Duodenal mucosa (tissue), 2 donors: ENCODE data around the gene FDXACB1.

Source experiments
- H3K27ac ChIP-seq: one replicate; pipeline ENCODE4 v1.7.0; 2013; ENCODE audit warnings: low read depth, low read length
- H3K27me3 ChIP-seq, 2 donors: one replicate each; pipeline ENCODE4 v1.7.0; 2013; ENCODE audit warnings: low read length in 2 of 2, control low read depth in 1 of 2; ENCODE audit not compliant: insufficient read depth in 2 of 2, control insufficient read depth in 1 of 2
- H3K36me3 ChIP-seq, 2 donors: one replicate each; pipeline ENCODE4 v1.7.0; 2013; ENCODE audit warnings: low read length in 2 of 2, control low read depth in 1 of 2; ENCODE audit not compliant: insufficient read depth in 2 of 2, control insufficient read depth in 1 of 2
- H3K4me1 ChIP-seq, 2 donors: one replicate each; pipeline ENCODE4 v1.7.0; 2013; ENCODE audit warnings: low read length in 2 of 2, control low read depth in 1 of 2; ENCODE audit not compliant: insufficient read depth in 2 of 2, control insufficient read depth in 1 of 2
- H3K4me3 ChIP-seq, 2 donors: one replicate each; pipeline ENCODE4 v1.7.0; 2013; ENCODE audit warnings: low read length in 2 of 2, low read depth in 1 of 2
- H3K9ac ChIP-seq, 2 donors: one replicate each; pipeline ENCODE4 v1.7.0; 2013; ENCODE audit warnings: low read length in 2 of 2, low read depth in 1 of 2
- H3K9me3 ChIP-seq, 2 donors: one replicate each; pipeline ENCODE4 v1.7.0; 2013; ENCODE audit warnings: low read length in 2 of 2, control low read depth in 1 of 2; ENCODE audit not compliant: control insufficient read depth in 1 of 2

FDXACB1 gene

DNA sequence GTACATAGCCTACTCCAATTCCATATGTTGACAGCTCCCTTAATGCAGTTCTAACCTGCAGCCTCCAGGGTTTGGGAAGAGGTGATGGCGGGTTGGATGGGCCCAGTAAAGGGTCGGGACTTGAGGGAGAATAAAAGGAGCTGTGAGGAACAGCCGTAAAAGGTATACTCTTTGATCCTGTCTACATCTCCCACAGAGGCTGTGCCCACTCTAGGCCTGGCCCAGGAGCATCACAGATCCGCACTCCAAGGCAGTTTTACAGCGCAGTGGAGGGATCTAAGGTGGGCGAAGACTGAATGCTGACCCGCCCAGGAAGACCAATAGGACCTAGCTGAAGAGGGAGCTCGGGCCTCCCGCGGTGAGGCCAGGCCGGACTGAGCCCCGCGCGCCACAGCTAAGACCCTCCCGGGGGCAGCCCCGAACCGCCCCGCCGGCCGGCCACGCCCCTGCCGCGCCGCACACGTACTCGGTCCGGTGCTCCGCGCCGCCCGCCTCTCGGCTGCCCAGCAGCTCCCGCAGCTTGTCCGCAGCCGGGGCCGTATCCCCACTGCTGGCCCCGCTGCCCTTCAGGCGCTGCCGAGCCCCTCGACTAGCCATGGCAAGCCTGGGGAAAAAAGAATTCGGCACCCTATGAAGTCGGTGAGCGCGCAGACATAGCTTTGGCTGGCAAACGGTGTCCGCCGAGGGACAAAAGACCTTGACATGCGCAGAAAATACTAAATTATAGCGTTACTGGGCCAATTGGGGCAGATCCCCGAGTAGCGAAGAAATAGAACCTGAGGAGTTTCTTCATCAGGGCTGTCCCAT is 7.9 kb downstream of the FDXACB1 start, which contains the start of gene ALG9:
Gene ALG9 (minus strand): TSS at position 696 of the 807 bp plus-strand sequence. CDS start 99 bp downstream, at position 597.
- no peaks in the 10 kb centered on the region for H3K27me3 ChIP-seq
- peaks cover 0 to 25% of the 10 kb centered on the region in 2 donors for H3K36me3 ChIP-seq
- peak within 1 kb of the TSS; percentile 77 to 79 for H3K9ac ChIP-seq
- H3K4me1 ChIP-seq: peaks cover 11 to 16% of the 10 kb centered on the region in 2 donors
- H3K4me3 ChIP-seq: peak within 1 kb of the TSS; percentile 93 to 96
- H3K27ac ChIP-seq: peak within 1 kb of the TSS; percentile 86
- H3K9me3 ChIP-seq: no peaks in the 10 kb centered on the region

GRCh38 chr11:111870522-111870885 is 8.5 kb downstream of the FDXACB1 start:
- Histone ChIP-seq H3K4me1 (peaks cover 11 to 16% of the 10 kb centered on the region in 2 donors), H3K27ac (peak overlapping the region; percentile 86), H3K9ac (peak overlapping the region; percentile 77 to 79), H3K4me3 (peak overlapping the region; percentile 93 to 96), H3K9me3 (no peaks in the 10 kb centered on the region), H3K27me3 (no peaks in the 10 kb centered on the region), H3K36me3 (peaks cover 0 to 25% of the 10 kb centered on the region in 2 donors)

DNA sequence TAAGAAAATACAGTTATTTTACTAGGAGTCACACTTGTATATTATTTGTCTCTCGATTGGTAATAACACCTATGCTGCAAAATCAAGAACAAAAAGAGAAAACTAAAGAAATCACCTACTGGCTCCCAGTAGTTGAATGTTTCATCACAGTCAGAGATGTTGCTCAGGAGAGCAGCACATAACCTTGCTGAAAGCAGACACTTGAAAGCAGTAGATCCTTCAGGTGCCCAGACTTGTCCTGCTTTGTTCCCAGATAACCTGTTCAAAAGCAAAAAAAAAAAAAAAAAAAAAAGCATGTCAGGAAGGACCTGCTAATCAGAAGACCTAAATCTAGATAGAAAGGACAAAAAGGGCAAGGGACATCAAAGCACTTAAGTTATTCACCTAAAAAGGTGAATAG is 8.9 kb downstream of the FDXACB1 start:
- peaks cover 11 to 16% of the 10 kb centered on the region in 2 donors for H3K4me1 ChIP-seq
- H3K36me3 ChIP-seq: peaks cover 0 to 24% of the 10 kb centered on the region in 2 donors
- H3K27me3 ChIP-seq: no peaks in the 10 kb centered on the region
- H3K27ac ChIP-seq: no peak overlapping the region
- peak overlapping the region; percentile 13 to 96 for H3K4me3 ChIP-seq
- no peaks in the 10 kb centered on the region for H3K9me3 ChIP-seq
- H3K9ac ChIP-seq: no peak overlapping the region

DNA sequence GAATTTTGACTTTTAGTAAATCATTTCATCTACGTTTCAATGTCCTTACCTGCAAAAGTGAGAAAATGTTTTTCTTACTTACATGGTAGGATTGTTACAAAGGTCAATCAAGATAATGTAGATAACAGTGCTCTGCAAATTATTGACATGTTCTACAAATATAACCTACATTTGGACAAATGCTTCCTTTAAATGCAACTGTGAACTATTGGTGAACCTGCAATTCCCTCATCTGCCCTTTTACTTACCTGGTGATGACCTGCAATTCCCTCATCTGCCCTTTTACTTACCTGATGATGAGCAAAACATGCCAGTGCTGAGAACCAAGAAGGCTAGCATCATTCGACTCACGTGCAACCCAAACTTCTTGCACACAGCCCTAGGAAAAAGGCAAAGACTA is 18.7 kb downstream of the FDXACB1 start:
- Histone ChIP-seq H3K4me1 (peaks cover 3 to 9% of the 10 kb centered on the region in 2 donors), H3K27ac (no peak overlapping the region), H3K36me3 (peaks cover 11 to 41% of the 10 kb centered on the region in 2 donors), H3K4me3 (no peak overlapping the region), H3K27me3 (no peaks in the 10 kb centered on the region), H3K9ac (no peak overlapping the region), H3K9me3 (no peaks in the 10 kb centered on the region)

- peaks cover 21 to 63% of the 10 kb centered on the region in 2 donors for H3K36me3 ChIP-seq
Measured at GRCh38 chr11:111855506-111855905, 23.5 kb downstream of the FDXACB1 start.

GRCh38 chr11:111852103-111852502 is 26.9 kb downstream of the FDXACB1 start:
- Histone ChIP-seq H3K27me3 (no peaks in the 10 kb centered on the region), H3K4me1 (no peaks in the 10 kb centered on the region), H3K27ac (no peak overlapping the region), H3K36me3 (peaks cover 13 to 55% of the 10 kb centered on the region in 2 donors), H3K9me3 (no peaks in the 10 kb centered on the region), H3K9ac (no peak overlapping the region), H3K4me3 (no peak overlapping the region)

More at GRCh38 chr11:111855506-111855905, 23.5 kb downstream of the FDXACB1 start:
- H3K27ac ChIP-seq: no peak overlapping the region
- no peak overlapping the region for H3K9ac ChIP-seq
- H3K4me1 ChIP-seq: peaks cover 3 to 5% of the 10 kb centered on the region in 2 donors
- no peaks in the 10 kb centered on the region for H3K27me3 ChIP-seq
- H3K4me3 ChIP-seq: no peak overlapping the region
- H3K9me3 ChIP-seq: no peaks in the 10 kb centered on the region

GRCh38 chr11:111851636-111852035 is 27.3 kb downstream of the FDXACB1 start:
- H3K4me3 ChIP-seq: no peak overlapping the region
- H3K36me3 ChIP-seq: peaks cover 15 to 58% of the 10 kb centered on the region in 2 donors
- no peaks in the 10 kb centered on the region for H3K9me3 ChIP-seq
- H3K4me1 ChIP-seq: no peaks in the 10 kb centered on the region
- no peak overlapping the region for H3K9ac ChIP-seq
- H3K27ac ChIP-seq: no peak overlapping the region
- H3K27me3 ChIP-seq: no peaks in the 10 kb centered on the region

DNA sequence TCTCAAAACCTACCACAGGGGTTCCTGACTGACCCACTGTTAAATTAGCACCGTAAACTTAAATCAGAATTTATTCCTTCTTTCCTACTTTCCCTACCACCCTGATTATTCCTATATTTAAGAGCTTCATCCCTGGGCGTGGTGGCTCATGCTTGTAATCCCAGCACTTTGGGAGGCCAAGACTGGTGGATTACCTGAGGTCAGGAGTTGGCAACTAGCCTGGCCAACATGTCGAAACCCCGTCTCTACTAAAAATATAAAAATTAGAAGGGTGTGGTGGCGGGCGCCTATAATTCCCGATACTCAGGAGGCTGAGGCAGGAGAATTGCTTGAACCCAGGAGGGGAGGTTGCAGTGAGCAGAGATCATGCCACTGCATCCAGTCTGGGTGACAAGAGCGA is 27.9 kb downstream of the FDXACB1 start:
- no peaks in the 10 kb centered on the region for H3K9me3 ChIP-seq
- no peaks in the 10 kb centered on the region for H3K4me1 ChIP-seq
- H3K27me3 ChIP-seq: no peaks in the 10 kb centered on the region
- no peak overlapping the region for H3K27ac ChIP-seq
- H3K36me3 ChIP-seq: peaks cover 17 to 60% of the 10 kb centered on the region in 2 donors
- no peak overlapping the region for H3K4me3 ChIP-seq
- H3K9ac ChIP-seq: no peak overlapping the region

GRCh38 chr11:111849631-111850030 is 29.3 kb downstream of the FDXACB1 start:
- peaks cover 13 to 66% of the 10 kb centered on the region in 2 donors for H3K36me3 ChIP-seq
- no peaks in the 10 kb centered on the region for H3K4me1 ChIP-seq

GRCh38 chr11:111846636-111847035 is 32.3 kb downstream of the FDXACB1 start:
- H3K9ac ChIP-seq: no peak overlapping the region
- no peak overlapping the region for H3K27ac ChIP-seq
- H3K27me3 ChIP-seq: no peaks in the 10 kb centered on the region
- H3K4me3 ChIP-seq: no peak overlapping the region
- H3K4me1 ChIP-seq: no peaks in the 10 kb centered on the region
- no peaks in the 10 kb centered on the region for H3K9me3 ChIP-seq
- peaks cover 11 to 59% of the 10 kb centered on the region in 2 donors for H3K36me3 ChIP-seq

More at GRCh38 chr11:111849631-111850030, 29.3 kb downstream of the FDXACB1 start:
- Histone ChIP-seq H3K4me3 (no peak overlapping the region), H3K27me3 (no peaks in the 10 kb centered on the region), H3K9ac (no peak overlapping the region), H3K9me3 (no peaks in the 10 kb centered on the region), H3K27ac (no peak overlapping the region)
